K562 (cell line): ENCODE results near the gene LAMB4. TPM values are rescaled to one million over a fixed set of nuclear protein-coding genes. Genes with fewer than 3 reads are reported as not detected.

Source experiments
- ATAC-seq: fragments of 200-7000 bp; cut with Tn5 transposase; 3 replicates; pipeline ENCODE4 v1.9.1; 2020; ENCODE audit warnings: moderate library complexity
- BruUV-seq: library from RNA; stranded (reverse); fragments of 400-500 nt; replicated peaks from 2 replicates; lab custom pipeline; 2021; lab: Mats Ljungman, UMichigan
- CTCF ChIA-PET: fragments of 300-600 bp; formaldehyde crosslinking; extraction: SDS; loops from one replicate; lab custom pipeline; 2021; ENCODE audit warnings: low intra/inter-chr PET ratio; lab: Yijun Ruan, JAX
- POLR2A ChIA-PET: fragments of 300-600, 350-650 bp; sonication (Branson Sonifier 250); formaldehyde crosslinking; extraction: SDS; loops from one replicate; lab custom pipeline; 2021; ENCODE audit warnings: antibody characterized with exemption, inconsistent platforms; lab: Yijun Ruan, JAX
- DNase-seq, 4 experiments: peaks; one replicate each; pipeline versions ENCODE4 v3.0.0 to v3.0.0-alpha.2; 2011 to 2018; ENCODE audit warnings: low spot score in 3 of 4, mixed read lengths in 3 of 4; ENCODE audit errors: extremely low read depth in 1 of 4
- FAIRE-seq: peaks from 2 replicates; lab custom pipeline; 2011; peaks lifted over from hg19 to GRCh38; lab: Jason Lieb, UNC
- H2AFZ ChIP-seq: 2 replicates; pipeline ENCODE4 v1.6.0; 2011; ENCODE audit warnings: low read depth, low read length, control low read depth, inconsistent platforms
- H3K27ac ChIP-seq: fragments of 200-600 bp; 3 replicates; pipeline ENCODE4 v1.8.0; 2011; ENCODE audit warnings: low read depth, mild to moderate bottlenecking, control low read depth, inconsistent platforms, low read length, moderate library complexity, mixed read lengths; ENCODE audit errors: extremely low read depth
- H3K27me3 ChIP-seq, 2 experiments: fragments of 300-600 bp in 1 of 2; 2 replicates in 1 of 2; 3 replicates in 1 of 2; pipeline versions ENCODE4 v1.6.0 to v1.8.0; 2011; ENCODE audit warnings: inconsistent platforms in 2 of 2, low read length in 2 of 2, mild to moderate bottlenecking in 1 of 2, mixed read lengths in 1 of 2, moderate library complexity in 1 of 2; ENCODE audit not compliant: control insufficient read depth in 2 of 2, insufficient read depth in 2 of 2
- H3K36me3 ChIP-seq: fragments of 300-600 bp; 3 replicates; pipeline ENCODE4 v1.8.0; 2011; ENCODE audit warnings: mild to moderate bottlenecking, low read length, inconsistent platforms; ENCODE audit not compliant: control insufficient read depth, insufficient read depth
- H3K4me1 ChIP-seq, 2 experiments: fragments of 200-600 bp in 1 of 2; replicated peaks in 1 of 2; 2 replicates in 1 of 2; 3 replicates in 1 of 2; pipeline versions ENCODE4 v1.5.1 to v1.8.0; 2011; ENCODE audit warnings: inconsistent platforms in 2 of 2, low read length in 2 of 2, mild to moderate bottlenecking in 1 of 2, mixed read lengths in 1 of 2, moderate library complexity in 1 of 2; ENCODE audit not compliant: control insufficient read depth in 2 of 2, insufficient read depth in 2 of 2
- H3K4me2 ChIP-seq: 2 replicates; pipeline ENCODE4 v1.6.1; 2011; ENCODE audit warnings: low read length, control low read depth, inconsistent platforms, mixed read lengths; ENCODE audit not compliant: insufficient read depth
- H3K4me3 ChIP-seq: fragments of 200-600 bp; sonication (generic), shearing (Covaris generic); 2 replicates; pipeline ENCODE4 v1.5.1; 2016; ENCODE audit warnings: control low read depth, inconsistent platforms
- H3K79me2 ChIP-seq: fragments of 200-600 bp; 3 replicates; pipeline ENCODE4 v1.8.0; 2011; ENCODE audit warnings: low read length, inconsistent platforms; ENCODE audit not compliant: control insufficient read depth, insufficient read depth
- H3K9ac ChIP-seq, 2 experiments: 2 replicates each; pipeline versions ENCODE4 v1.6.0 to v1.6.1; 2011; ENCODE audit warnings: low read depth in 2 of 2, low read length in 2 of 2, control low read depth in 1 of 2, inconsistent platforms in 1 of 2, mild to moderate bottlenecking in 1 of 2, mixed read lengths in 1 of 2; ENCODE audit not compliant: insufficient read depth in 1 of 2
- H3K9me1 ChIP-seq: one replicate; pipeline ENCODE4 v1.6.0; 2011; ENCODE audit warnings: inconsistent platforms, mild to moderate bottlenecking, low read length, moderate library complexity; ENCODE audit not compliant: control insufficient read depth, insufficient read depth
- H3K9me3 ChIP-seq: replicated peaks from 2 replicates; pipeline ENCODE4 v1.5.1; 2011; ENCODE audit warnings: low read depth, low read length, inconsistent platforms; ENCODE audit not compliant: control insufficient read depth, insufficient read depth
- H4K20me1 ChIP-seq: replicated peaks from 2 replicates; pipeline ENCODE4 v1.6.1; 2011; ENCODE audit warnings: low read length, inconsistent platforms, mixed read lengths; ENCODE audit not compliant: control insufficient read depth, insufficient read depth
- ATF3 ChIP-seq, 2 experiments: fragments of 450-650 bp in 1 of 2; sonication (generic) in 1 of 2; formaldehyde crosslinking in 1 of 2; IDR thresholded peaks in 1 of 2; conservative IDR thresholded peaks in 1 of 2; 2 replicates each; pipeline versions ENCODE4 v1.6.1 to v1.8.1; 2016 to 2023; ENCODE audit warnings: mild to moderate bottlenecking in 2 of 2, moderate library complexity in 2 of 2, inconsistent platforms in 1 of 2, missing genetic modification reagents in 1 of 2
- CBFA2T3 ChIP-seq: fragments of 450-650 bp; IDR thresholded peaks from 2 replicates; pipeline ENCODE4 v1.6.1; 2017
- CEBPB ChIP-seq: fragments of 450-650 bp; IDR thresholded peaks from 2 replicates; pipeline ENCODE4 v1.6.1; 2016; ENCODE audit warnings: missing genetic modification characterization, missing compliant biosample characterization
- CREB5 ChIP-seq: fragments of 250-450 bp; sonication (Bioruptor Pico); IDR thresholded peaks from 2 replicates; pipeline ENCODE4 v1.5.0; 2020; ENCODE audit warnings: mild to moderate bottlenecking
- ZBTB43 ChIP-seq: sonication (generic); formaldehyde crosslinking; IDR thresholded peaks from 2 replicates; pipeline ENCODE4 v1.8.0; 2023; ENCODE audit warnings: mild to moderate bottlenecking, missing genetic modification reagents
- ZNF583 ChIP-seq: fragments of 250-450 bp; sonication (Bioruptor Pico); IDR thresholded peaks from 2 replicates; pipeline ENCODE4 v1.4.0; 2020
- ZNF830 ChIP-seq: fragments of 250-450 bp; sonication (Bioruptor Pico); IDR thresholded peaks from 2 replicates; pipeline ENCODE4 v1.5.0; 2021; ENCODE audit warnings: mild to moderate bottlenecking
- WGBS: fragments of 100-300 bp; shearing (Covaris generic); methylation state at CpG from one replicate; pipeline ENCODE4 v1.1.6; 2016; ENCODE audit warnings: low coverage, mixed read lengths; ENCODE audit not compliant: insufficient coverage; ENCODE audit errors: missing lambda C conversion rate; 5-methylcytosine and 5-hydroxymethylcytosine counted together
- in situ Hi-C: fragments of 300-500 bp; cut with MboI; formaldehyde crosslinking; loops from 4 replicates; pipeline ENCODE4 v1.15.0; 2018; ENCODE audit warnings: inconsistent platforms, mixed read lengths
- intact Hi-C: fragments of 100-400 bp; cut with micrococcal nuclease; formaldehyde crosslinking; loops from 2 replicates; pipeline ENCODE4 v1.14.2; 2022
- polyA plus RNA-seq, 8 experiments: library from polyadenylated mRNA; depleted of rRNA in 4 of 8; stranded (reverse) in 5 of 8; unstranded in 3 of 8; fragments of >200 nt; fragmentation: Nextera tagmentation in 2 of 8; fragmentation: Illumina TruSeq in 1 of 8; extraction: Ambion mirVana in 2 of 8; extraction: Trizol in 1 of 8; gene quantifications; 2 replicates each; pipeline versions ENCODE4 v1.2.1 to v1.2.3, GENCODE V29; 2011 to 2014; ENCODE audit warnings: inconsistent platforms in 1 of 8, missing spikeins in 1 of 8
- total RNA-seq, 7 experiments: library from RNA; depleted of rRNA in 6 of 7; stranded (reverse); fragments of >200 nt in 6 of 7; fragmentation: Illumina TruSeq in 2 of 7; extraction: Trizol in 2 of 7; gene quantifications; 2 replicates each; pipeline versions ENCODE4 v1.2.1 to v1.2.3, GENCODE V29; 2011 to 2021; ENCODE audit warnings: low replicate concordance in 1 of 7

Gene LAMB4
- total and polyA plus RNA-seq, 9 of the 15 experiments (the other 6 are each of a cell fraction or from before 2014, with no cell fraction given): 0.06 to 0.13 (median 0.07) TPM; not detected in 6

GRCh38 chr7:108129018-108129965 is 869 bp downstream of the LAMB4 start:
- no peak overlapping the region for H3K4me2 ChIP-seq
- H3K27me3 ChIP-seq: no peaks in the 10 kb centered on the region; a peak in 1 of 5 replicates
- 25% methylated on average over 7 of the region's 7 CpGs for WGBS
- peaks cover 0 to 8% of the 10 kb centered on the region in 2 experiments; a peak in 3 of 5 replicates for H3K4me1 ChIP-seq
- H3K79me2 ChIP-seq: no peaks in the 10 kb centered on the region
- no peak overlapping the region for H3K9ac ChIP-seq
- H2AFZ ChIP-seq: no peak overlapping the region
- in situ Hi-C loops: loop anchor here (25.0 kb wide), 2 partner anchors 392 to 917 kb away; partner anchors contain the start of gene CBLL1
- POLR2A ChIA-PET: interaction anchor here (1.2 to 1.6 kb wide), 2 partner anchors 11 kb away, joined by 3 to 4 read pairs; no protein-coding TSS in a partner anchor
- no peaks in the 10 kb centered on the region for H3K36me3 ChIP-seq
- DNase-seq (peak in 1 of 4 experiments; percentile 15), FAIRE-seq (no peak), ATAC-seq (peak; percentile 51)
- no peaks in the 10 kb centered on the region for H3K9me3 ChIP-seq
- intact Hi-C loops: no loop called here
- H4K20me1 ChIP-seq: no peaks in the 10 kb centered on the region
- no TSS peak for BruUV-seq
- H3K9me1 ChIP-seq: no peaks in the 10 kb centered on the region
- CTCF ChIA-PET: no interaction called here
- H3K4me3 ChIP-seq: no peak overlapping the region
- no peak overlapping the region for H3K27ac ChIP-seq
- TF ChIP-seq CREB5 (CRISPR knock-in tag) (no peak), ZNF830 (CRISPR knock-in tag) (no peak), CEBPB (tag) (0 out of 2 replicates have a peak, but pooled peaks have one; percentile 8), ZBTB43 (no peak), CBFA2T3 (peak; percentile 35; the same call in 1 of the 2 replicates), ATF3 (IDR thresholded peaks at IDR 0.05) (peak; percentile 55; the same call in 1 of the 2 replicates), ATF3 (CRISPR knock-in tag; conservative IDR thresholded peaks at IDR 0.05) (no peak), ZNF583 (CRISPR knock-in tag) (no peak)
